ENCODE results near the gene LCNL1. TPM values are rescaled to one million over a fixed set of nuclear protein-coding genes. Genes with fewer than 3 reads are reported as not detected.
A peak's percentile ranks its signal among the peaks of the same experiment; 100 is the strongest.

LCNL1 gene
- polyA plus RNA-seq, 3 donors: 0.14 to 0.40 (median 0.39) TPM

DNA sequence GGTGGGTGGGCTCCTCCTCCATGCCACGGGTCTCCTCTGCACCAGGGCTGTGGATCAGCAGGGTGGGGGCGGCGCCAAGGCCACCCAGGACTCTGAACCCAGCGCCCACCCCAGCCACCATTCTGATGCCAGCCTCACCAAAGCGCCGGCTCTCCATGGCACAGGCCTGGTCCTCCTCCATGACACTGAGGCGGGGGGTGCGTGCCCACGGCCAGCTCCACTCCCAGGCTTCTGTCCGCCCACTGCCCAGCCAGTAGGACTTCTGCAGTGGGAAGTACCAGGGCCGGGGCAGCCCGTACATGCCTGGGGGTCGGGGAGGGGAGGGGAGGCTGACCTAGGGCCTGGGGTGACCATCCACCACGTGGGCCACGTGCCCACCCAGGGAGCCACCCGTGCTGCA, 33.6 kb downstream of the LCNL1 start:
- no peak for DNase-seq (ENCODE audit: extremely low read depth in 1 of 11, low read depth in 9 of 11, low spot score in 4 of 11)

GRCh38 chr9:137017071-137017470, 34.3 kb downstream of the LCNL1 start:
- no peak for DNase-seq (ENCODE audit: extremely low read depth in 1 of 11, low read depth in 9 of 11, low spot score in 4 of 11)

GRCh38 chr9:137017791-137018497, 35.2 kb downstream of the LCNL1 start:
- DNase-seq (ENCODE audit: extremely low read depth in 1 of 11, low read depth in 9 of 11, low spot score in 4 of 11): no peak

GRCh38 chr9:137018761-137019559, 36.2 kb downstream of the LCNL1 start:
- DNase-seq (ENCODE audit: extremely low read depth in 1 of 11, low read depth in 9 of 11, low spot score in 4 of 11): no peak

DNA sequence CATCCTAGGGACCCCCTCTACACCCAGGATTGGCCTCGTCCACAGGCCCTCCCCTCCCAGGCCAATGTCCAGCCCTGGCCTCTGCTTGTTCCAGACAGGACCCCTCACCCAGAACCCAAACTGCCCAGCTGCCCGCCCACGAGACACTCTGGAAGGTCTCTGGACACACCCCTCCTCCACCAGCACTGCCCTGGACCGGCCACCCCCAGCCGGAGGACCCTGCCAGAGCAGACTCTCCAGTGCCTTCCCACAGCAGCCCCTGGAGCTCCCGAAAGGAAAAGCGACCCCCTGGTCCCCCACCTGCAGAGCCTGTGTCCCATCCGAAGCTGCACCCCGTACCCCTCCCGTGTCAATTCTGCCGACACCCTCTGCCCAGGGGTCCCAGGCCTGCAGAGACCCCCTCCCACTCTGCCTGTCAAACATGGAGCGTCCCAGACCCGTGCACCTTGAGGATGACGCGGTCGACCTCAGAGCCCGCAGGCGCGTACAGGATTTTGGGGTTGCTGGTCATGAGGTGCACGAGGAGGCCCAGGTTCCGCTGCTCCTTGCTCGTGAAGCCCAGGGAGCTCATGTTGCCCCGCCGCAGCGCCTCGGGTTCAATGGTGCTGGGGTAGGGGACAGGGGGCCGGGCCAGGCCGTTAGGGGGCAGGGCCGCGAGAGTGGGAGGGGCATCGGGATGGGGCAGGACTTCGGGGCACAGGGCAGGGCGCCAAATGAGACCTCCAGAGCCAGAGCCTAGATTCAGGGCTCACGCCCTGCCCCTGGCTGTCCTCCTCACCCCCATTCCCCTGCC, 37.3 kb downstream of the LCNL1 start:
- no peak for DNase-seq (ENCODE audit: extremely low read depth in 1 of 11, low read depth in 9 of 11, low spot score in 4 of 11)

DNA sequence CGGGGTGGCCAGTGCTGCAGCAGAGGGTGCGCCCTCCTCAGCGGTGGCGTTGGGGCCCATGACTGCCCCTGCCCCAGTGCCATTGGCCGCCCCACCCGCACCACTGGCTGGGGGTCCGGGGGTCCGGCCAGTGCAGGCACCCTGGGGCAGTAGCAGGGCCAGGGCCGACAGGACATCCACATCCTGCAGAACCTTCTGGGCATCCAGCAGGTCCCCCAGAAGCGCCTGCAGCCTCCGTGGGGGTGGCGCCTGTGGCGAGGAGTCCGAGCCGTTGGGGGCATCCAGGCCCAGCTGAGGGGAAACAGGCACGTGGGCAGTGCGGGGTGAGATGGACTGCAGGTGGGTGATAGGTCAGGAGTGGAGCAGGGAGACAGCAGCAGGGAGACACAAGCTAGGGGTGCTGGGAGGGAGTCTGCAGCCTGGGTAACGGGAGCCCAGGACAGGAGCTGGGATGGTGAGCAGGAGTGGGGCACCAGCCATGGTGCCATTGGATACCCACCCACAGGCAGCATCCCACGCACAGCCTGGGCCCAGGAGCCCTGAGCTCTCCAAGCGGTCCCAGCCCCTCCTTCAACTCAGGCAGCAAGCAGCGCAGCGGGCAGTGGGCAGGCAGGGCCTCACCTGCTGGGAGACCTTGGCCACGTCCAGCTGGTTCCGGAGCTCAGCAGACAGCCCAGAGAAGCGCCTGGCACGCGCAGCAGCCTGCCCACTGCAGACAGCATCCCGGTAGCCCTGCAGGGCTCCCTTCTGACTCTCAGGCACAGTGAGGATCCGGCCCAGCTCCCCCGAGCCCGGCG, 38.2 kb downstream of the LCNL1 start:
- no peak for DNase-seq (ENCODE audit: extremely low read depth in 1 of 11, low read depth in 9 of 11, low spot score in 4 of 11)

DNA sequence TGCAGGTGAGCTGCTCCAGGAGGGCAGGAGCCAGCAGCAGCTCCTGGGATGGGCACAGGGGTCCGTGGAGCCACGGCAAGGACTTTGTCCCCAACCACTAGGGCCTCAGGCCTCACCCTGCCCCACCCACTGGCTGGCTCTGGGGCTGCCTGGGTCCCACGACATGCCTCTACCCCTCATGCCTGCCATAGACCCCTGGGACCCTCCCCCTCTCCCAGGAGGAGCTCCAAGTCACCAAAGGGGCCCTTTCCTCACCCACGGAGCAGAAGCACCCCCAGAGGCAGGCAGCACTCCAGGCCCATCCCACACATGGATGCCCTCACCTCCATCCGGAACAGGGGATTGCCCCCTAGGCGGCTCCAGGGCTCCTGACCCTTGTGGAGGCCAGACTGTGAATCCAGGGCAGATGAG, 38.8 kb downstream of the LCNL1 start:
- DNase-seq (ENCODE audit: extremely low read depth in 1 of 11, low read depth in 9 of 11, low spot score in 4 of 11): no peak

DNA sequence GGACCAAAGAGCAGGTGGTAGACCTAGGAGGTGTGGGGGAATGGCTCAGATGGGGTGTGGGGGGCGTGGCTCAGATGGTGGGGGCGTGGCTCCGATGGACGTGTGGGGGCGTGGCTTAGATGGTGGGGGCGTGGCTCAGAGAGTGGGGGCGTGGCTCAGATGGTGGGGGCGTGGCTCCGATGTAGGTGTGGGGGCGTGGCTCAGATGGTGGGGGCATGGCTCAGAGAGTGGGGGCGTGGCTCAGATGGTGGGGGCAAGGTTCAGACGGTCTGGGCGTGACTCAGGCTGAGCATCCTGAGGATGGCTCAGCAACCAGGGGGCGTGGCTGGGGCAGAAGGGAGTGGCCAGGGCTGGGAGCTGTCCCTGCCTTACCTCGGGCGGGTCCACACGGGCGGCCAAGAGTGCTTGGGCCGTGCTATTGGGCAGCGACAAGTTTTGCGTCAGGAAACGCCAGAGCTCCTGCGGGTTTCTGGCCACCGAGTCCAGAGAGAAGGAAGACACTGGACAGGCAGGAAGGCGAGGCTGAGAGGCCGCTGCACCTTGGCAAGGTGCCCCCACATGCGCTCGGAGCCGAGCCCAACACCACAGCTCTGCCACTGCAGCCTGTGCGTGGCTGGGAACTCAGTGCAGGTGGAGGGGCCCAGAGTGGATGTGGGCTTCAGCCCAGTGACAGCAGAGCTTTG, 39.3 kb downstream of the LCNL1 start:
- DNase-seq (ENCODE audit: extremely low read depth in 1 of 11, low read depth in 9 of 11, low spot score in 4 of 11): no peak

DNA sequence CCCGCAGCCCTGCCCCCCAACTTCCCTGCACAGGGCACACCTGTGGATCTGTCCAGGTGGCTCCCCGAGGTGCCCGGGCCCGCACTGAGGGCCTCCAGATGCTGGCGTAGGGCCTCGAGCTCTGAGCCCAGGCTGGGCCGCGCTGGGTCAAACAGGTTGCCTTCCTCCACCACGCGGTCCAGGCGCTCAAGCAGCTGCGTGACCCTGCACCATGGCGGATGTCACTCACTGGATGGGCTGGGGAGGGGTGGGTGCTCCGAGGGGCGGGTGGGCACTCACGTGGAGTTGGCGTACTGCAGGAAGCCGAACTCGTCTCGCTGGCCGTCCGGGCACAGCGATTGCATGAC, 39.8 kb downstream of the LCNL1 start:
- no peak for DNase-seq (ENCODE audit: extremely low read depth in 1 of 11, low read depth in 9 of 11, low spot score in 4 of 11)

- DNase-seq (ENCODE audit: extremely low read depth in 1 of 11, low read depth in 9 of 11, low spot score in 4 of 11): no peak
These were observed 40.4 kb downstream of the LCNL1 start for GRCh38 chr9:137023157-137023556.

GRCh38 chr9:137023583-137023991, 40.8 kb downstream of the LCNL1 start:
- no peak for DNase-seq (ENCODE audit: extremely low read depth in 1 of 11, low read depth in 9 of 11, low spot score in 4 of 11)

DNA sequence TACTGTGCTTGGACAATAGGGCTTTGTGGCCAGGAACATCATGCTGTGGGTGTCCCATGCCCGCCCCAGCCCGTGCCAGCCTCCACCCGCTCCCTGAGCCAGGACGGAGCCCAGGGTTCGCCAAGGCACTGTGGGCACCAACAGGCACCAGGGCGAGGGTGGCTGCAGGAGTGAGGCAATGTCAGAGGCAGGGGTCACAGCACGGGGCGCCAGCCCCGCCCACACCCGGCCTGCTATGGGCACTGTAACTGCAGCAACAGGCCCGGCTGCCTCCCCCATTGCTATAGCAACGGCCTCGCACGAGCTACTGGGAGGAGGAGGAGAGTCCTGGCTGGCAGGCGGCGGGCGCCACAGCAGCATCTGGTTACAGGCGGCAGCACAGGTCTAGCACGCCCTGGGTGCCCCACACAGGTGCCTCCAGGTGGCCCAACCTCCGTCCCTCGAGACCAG, 42.7 kb downstream of the LCNL1 start:
- peak in 8 of 11 donors; percentile 56 to 83 (median 80) for DNase-seq (ENCODE audit: extremely low read depth in 1 of 11, low read depth in 9 of 11, low spot score in 4 of 11)

DNA sequence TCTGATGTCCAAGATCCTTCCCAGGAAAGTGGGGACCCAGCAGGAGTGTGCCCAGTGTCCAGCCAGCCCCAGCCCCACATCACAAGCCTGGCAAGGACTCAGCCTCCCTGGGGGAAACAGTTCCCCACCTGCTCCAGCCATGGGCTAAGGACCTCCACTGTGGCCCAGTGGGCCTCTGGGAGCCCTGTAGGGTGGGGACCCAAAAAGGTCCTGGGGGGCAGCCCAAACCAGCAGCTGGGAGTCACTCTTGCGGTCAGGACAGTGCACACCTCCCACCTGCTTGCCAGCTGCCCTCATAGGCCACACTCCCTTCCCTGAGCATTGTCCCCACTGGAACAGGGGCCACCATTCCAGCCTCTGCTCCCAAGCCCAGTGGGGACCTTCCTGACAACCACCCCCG, 43.6 kb downstream of the LCNL1 start:
- no peak for DNase-seq (ENCODE audit: extremely low read depth in 1 of 11, low read depth in 9 of 11, low spot score in 4 of 11)

- no peak for DNase-seq (ENCODE audit: extremely low read depth in 1 of 11, low read depth in 9 of 11, low spot score in 4 of 11)
These were observed 44.0 kb downstream of the LCNL1 start for GRCh38 chr9:137026828-137027227.

GRCh38 chr9:137027369-137028262, 44.8 kb downstream of the LCNL1 start, which contains the start of gene ABCA2:
ABCA2 (minus strand) TSS chr9:137028237; CDS start chr9:137028140, 97 bp downstream.
- no peak for DNase-seq (ENCODE audit: extremely low read depth in 1 of 11, low read depth in 9 of 11, low spot score in 4 of 11)

- peak in 4 of 11 donors; percentile 22 to 61 (median 47) for DNase-seq (ENCODE audit: extremely low read depth in 1 of 11, low read depth in 9 of 11, low spot score in 4 of 11)
These were observed 45.7 kb downstream of the LCNL1 start for GRCh38 chr9:137028263-137029057.

All from renal cortex interstitium (tissue), 11 donors.